GM12878 (cell line): ENCODE measurements around the gene MYO7B. TPM values are rescaled to one million over a fixed set of nuclear protein-coding genes. Genes with fewer than 3 reads are reported as not detected.

Experiments
- ATAC-seq: fragments of 200-7000 bp; cut with Tn5 transposase; 3 replicates; pipeline ENCODE4 v1.9.1; 2020; ENCODE audit warnings: mild to moderate bottlenecking, moderate library complexity
- BruUV-seq: library from RNA; stranded (reverse); fragments of 400-500 nt; replicated peaks from 2 replicates; lab custom pipeline; 2021; lab: Mats Ljungman, UMichigan
- CTCF ChIA-PET: fragments of 300-600 bp; sonication (Branson Sonifier 250); formaldehyde crosslinking; extraction: SDS; loops from one replicate; lab custom pipeline; 2021; ENCODE audit warnings: inconsistent platforms; lab: Yijun Ruan, JAX
- POLR2A ChIA-PET: fragments of 350-600 bp; formaldehyde crosslinking; extraction: SDS; loops from one replicate; lab custom pipeline; 2021; ENCODE audit warnings: inconsistent platforms; lab: Charles Lee
- RAD21 ChIA-PET: fragments of 300-600 bp; sonication (Branson Sonifier 250); formaldehyde crosslinking; loops from one replicate; lab custom pipeline; 2023; ENCODE audit warnings: antibody characterized with exemption; ENCODE audit not compliant: unreplicated experiment; lab: Charles Lee
- SMC1A ChIA-PET: fragments of 300-600 bp; sonication (Branson Sonifier 250); formaldehyde crosslinking; loops from one replicate; lab custom pipeline; 2023; ENCODE audit not compliant: unreplicated experiment, uncharacterized antibody; lab: Charles Lee
- DNase-seq: peaks from one replicate; pipeline ENCODE4 v3.0.0-alpha.2; 2011; ENCODE audit warnings: low read depth, low spot score
- FAIRE-seq: peaks from 3 replicates; lab custom pipeline; 2011; peaks lifted over from hg19 to GRCh38; lab: Jason Lieb, UNC
- H2AFZ ChIP-seq: 2 replicates; pipeline ENCODE4 v1.6.0; 2011; ENCODE audit warnings: low read depth, low read length, control low read depth; ENCODE audit not compliant: control insufficient read depth
- H3K27ac ChIP-seq: 2 replicates; pipeline ENCODE4 v1.5.1; 2011; ENCODE audit warnings: control low read depth; ENCODE audit not compliant: control insufficient read depth, insufficient read depth
- H3K27me3 ChIP-seq, 2 experiments: replicated peaks in 1 of 2; 2 replicates each; pipeline versions ENCODE4 v1.6.0 to v1.6.1; 2011; ENCODE audit warnings: low read length in 1 of 2; ENCODE audit not compliant: control insufficient read depth in 2 of 2, insufficient read depth in 2 of 2
- H3K36me3 ChIP-seq, 2 experiments: 2 replicates each; pipeline ENCODE4 v1.5.1; 2011; ENCODE audit warnings: low read length in 1 of 2; ENCODE audit not compliant: control insufficient read depth in 2 of 2, insufficient read depth in 2 of 2
- H3K4me1 ChIP-seq: 2 replicates; pipeline ENCODE4 v1.6.1; 2011; ENCODE audit warnings: mild to moderate bottlenecking, low read length, moderate library complexity, mixed read lengths; ENCODE audit not compliant: control insufficient read depth, insufficient read depth
- H3K4me2 ChIP-seq: 2 replicates; pipeline ENCODE4 v1.6.0; 2011; ENCODE audit warnings: control low read depth; ENCODE audit not compliant: control insufficient read depth, insufficient read depth
- H3K4me3 ChIP-seq: fragments of 200-600 bp; sonication (generic); 2 replicates; pipeline ENCODE4 v1.5.1; 2016
- H3K79me2 ChIP-seq: 2 replicates; pipeline ENCODE4 v1.6.0; 2011; ENCODE audit warnings: low read length; ENCODE audit not compliant: control insufficient read depth, insufficient read depth
- H3K9ac ChIP-seq: 2 replicates; pipeline ENCODE4 v1.8.0; 2011; ENCODE audit warnings: low read length, control low read depth, mixed read lengths; ENCODE audit not compliant: control insufficient read depth, insufficient read depth
- H3K9me3 ChIP-seq: replicated peaks from 3 replicates; pipeline ENCODE4 v1.5.1; 2011; ENCODE audit warnings: mild to moderate bottlenecking, low read length; ENCODE audit not compliant: control insufficient read depth, insufficient read depth
- H4K20me1 ChIP-seq: 2 replicates; pipeline ENCODE4 v1.6.0; 2011; ENCODE audit not compliant: control insufficient read depth, insufficient read depth
- E2F4 ChIP-seq: IDR thresholded peaks from 2 replicates; pipeline ENCODE4 v1.6.1; 2012; ENCODE audit warnings: low read depth, low read length, improper control_type of control experiment
- E4F1 ChIP-seq: fragments of 450-650 bp; IDR thresholded peaks from 2 replicates; pipeline ENCODE4 v1.6.1; 2018; ENCODE audit warnings: borderline replicate concordance, mild to moderate bottlenecking; ENCODE audit not compliant: partially characterized antibody
- HCFC1 ChIP-seq: fragments of 150-350 bp; IDR thresholded peaks from 2 replicates; pipeline ENCODE4 v1.6.1; 2014; ENCODE audit warnings: low read length
- MYC ChIP-seq: IDR thresholded peaks from 2 replicates; pipeline ENCODE4 v1.6.1; 2011; ENCODE audit warnings: mild to moderate bottlenecking, low read length, moderate library complexity, inconsistent platforms; ENCODE audit not compliant: insufficient read depth, insufficient replicate concordance, insufficient read length, severe bottlenecking
- RELB ChIP-seq: fragments of 450-650 bp; IDR thresholded peaks from 2 replicates; pipeline ENCODE4 v1.6.1; 2017; ENCODE audit warnings: low read depth, mild to moderate bottlenecking, moderate library complexity
- SIX5 ChIP-seq: IDR thresholded peaks from 2 replicates; pipeline ENCODE4 v1.6.1; 2011; ENCODE audit warnings: mild to moderate bottlenecking, low read depth, low read length, moderate library complexity; ENCODE audit not compliant: severe bottlenecking
- SMAD5 ChIP-seq: IDR thresholded peaks from 2 replicates; pipeline ENCODE4 v1.6.1; 2016; ENCODE audit warnings: antibody characterized with exemption, low read depth
- SREBF1 ChIP-seq: IDR thresholded peaks from 2 replicates; pipeline ENCODE4 v1.6.1; 2012; ENCODE audit warnings: mild to moderate bottlenecking, low read length
- TAF1 ChIP-seq: IDR thresholded peaks from 2 replicates; pipeline ENCODE4 v1.6.1; 2011; ENCODE audit warnings: mild to moderate bottlenecking, low read depth, low read length, borderline replicate concordance
- TCF7 ChIP-seq: IDR thresholded peaks from 2 replicates; pipeline ENCODE4 v1.6.1; 2014; ENCODE audit warnings: antibody characterized with exemption, borderline replicate concordance
- ZBED1 ChIP-seq: IDR thresholded peaks from 2 replicates; pipeline ENCODE4 v1.6.1; 2016; ENCODE audit warnings: borderline replicate concordance
- ZNF274 ChIP-seq: IDR thresholded peaks from one replicate; pipeline ENCODE4 v1.8.0; 2011; ENCODE audit not compliant: insufficient read length, insufficient read depth
- ZNF622 ChIP-seq: fragments of 450-650 bp; IDR thresholded peaks from 2 replicates; pipeline ENCODE4 v1.6.1; 2017; ENCODE audit warnings: mild to moderate bottlenecking, inconsistent platforms
- WGBS: methylation state at CpG from one replicate; pipeline ENCODE4 v1.1.6; 2016; ENCODE audit warnings: low lambda C conversion rate; ENCODE audit not compliant: insufficient replicate concordance, insufficient coverage; ENCODE audit errors: missing lambda C conversion rate; 5-methylcytosine and 5-hydroxymethylcytosine counted together
- in situ Hi-C: fragments of 300-500 bp; cut with MboI; formaldehyde crosslinking; loops from 9 replicates; pipeline ENCODE4 v1.14.3; 2018; ENCODE audit warnings: mixed read lengths
- intact Hi-C: fragments of 100-400 bp; cut with micrococcal nuclease; formaldehyde crosslinking; loops from one replicate; pipeline ENCODE4 v1.14.2; 2022; ENCODE audit not compliant: unreplicated experiment
- polyA plus RNA-seq, 11 experiments: library from polyadenylated mRNA; depleted of rRNA in 4 of 11; unstranded in 6 of 11; stranded (reverse) in 5 of 11; fragments of >200 nt; fragmentation: Nextera tagmentation in 4 of 11; fragmentation: Illumina TruSeq in 1 of 11; extraction: Ambion mirVana in 4 of 11; extraction: Trizol in 1 of 11; gene quantifications; 1 replicate in 1 of 11; 2 replicates in 10 of 11; pipeline versions ENCODE4 v1.2.1 to v1.2.3, GENCODE V29; 2011 to 2016; ENCODE audit warnings: inconsistent platforms in 2 of 11, missing spikeins in 2 of 11, low read depth in 1 of 11
- total RNA-seq, 4 experiments: library from RNA; depleted of rRNA in 3 of 4; stranded (reverse); fragments of >200 nt in 3 of 4; fragmentation: Illumina TruSeq in 1 of 4; extraction: Trizol in 1 of 4; gene quantifications; 2 replicates each; pipeline versions ENCODE4 v1.2.1 to v1.2.3, GENCODE V29; 2013 to 2021

MYO7B gene
- total and polyA plus RNA-seq, 10 of the 15 experiments (the other 5 are each of a cell fraction or from before 2014, with no cell fraction given), result 0.08 to 4.8 (median 1.2) TPM

GRCh38 chr2:127650785-127651380, 115.4 kb downstream of the MYO7B start (continued):
- TF ChIP-seq E4F1 (no peak), TAF1 (no peak), SREBF1 (no peak), ZBED1 (no peak), SIX5 (no peak), SMAD5 (no peak), ZNF622 (no peak)

- no peak overlapping the region for H3K27ac ChIP-seq
- H3K27me3 ChIP-seq, result no peaks in the 10 kb centered on the region
- H3K4me3 ChIP-seq, result no peak overlapping the region
- no peaks in the 10 kb centered on the region for H3K36me3 ChIP-seq
- no peak overlapping the region for H3K4me2 ChIP-seq
- no peak for DNase-seq
- POLR2A ChIA-PET, result no interaction called here
- SMC1A ChIA-PET, result interaction anchor here (4.6 kb wide), 1 partner anchor 60 kb away, joined by 26 read pairs; no protein-coding TSS in a partner anchor
- in situ Hi-C loops, result no loop called here
- no peaks in the 10 kb centered on the region for H3K79me2 ChIP-seq
- TF ChIP-seq TAF1 (no peak), RELB (no peak), HCFC1 (no peak), MYC (no peak), ZNF274 (no peak), TCF7 (no peak), E2F4 (no peak)
- TF ChIP-seq, all 136 proteins: peak for 0
- BruUV-seq, result no TSS peak
- intact Hi-C loops, result no loop called here
- Histone ChIP-seq H3K9ac (no peak overlapping the region), H2AFZ (no peak overlapping the region), H4K20me1 (no peaks in the 10 kb centered on the region), H3K9me3 (no peaks in the 10 kb centered on the region), H3K4me1 (no peaks in the 10 kb centered on the region)
- CTCF ChIA-PET, result interaction anchor here (8.3 kb wide), 1 partner anchor 59 kb away, joined by 90 read pairs; no protein-coding TSS in a partner anchor
- FAIRE-seq, result no peak
- RAD21 ChIA-PET, result no interaction called here
- ATAC-seq, result no peak
- 68% methylated on average over 29 of the region's 29 CpGs for WGBS
These were observed 115.9 kb downstream of the MYO7B start for GRCh38 chr2:127651381-127651809.
